Cardiac fibroblast (primary cell): ENCODE measurements around the gene UAP1.
"Not testable (repeated sequence)": the region's sequence is repeated elsewhere in the genome, so short reads cannot be mapped to it uniquely, and the experiment has no call there.

Source experiments
- DNase-seq, 2 donors: peaks; one replicate each; pipeline versions ENCODE4 v3.0.0 to v3.0.0-alpha.2; 2010; ENCODE audit warnings: low read depth in 2 of 2
- H3K4me3 ChIP-seq, 2 donors: replicated peaks in 1 of 2; 1 replicate in 1 of 2; 2 replicates in 1 of 2; pipeline ENCODE4 v1.5.1; 2011; ENCODE audit warnings: low read depth in 2 of 2, low read length in 2 of 2, mild to moderate bottlenecking in 2 of 2, moderate library complexity in 1 of 2
- CTCF ChIP-seq: IDR thresholded peaks from one replicate; pipeline ENCODE4 v1.5.1; 2011; ENCODE audit warnings: low read depth, mild to moderate bottlenecking, low read length, inconsistent platforms

UAP1 gene

GRCh38 chr1:162562470-162562828, 927 bp downstream of the UAP1 start:
- peak overlapping the region; percentile 92 to 94 for H3K4me3 ChIP-seq
- TF ChIP-seq CTCF = no peak
- peak; percentile 75 to 83 for DNase-seq

GRCh38 chr1:162564762-162565218, 3.3 kb downstream of the UAP1 start:
- DNase-seq = peak; percentile 21 to 30
- TF ChIP-seq CTCF = no peak
- H3K4me3 ChIP-seq = peak overlapping the region in 1 of 2 donors; percentile 19

GRCh38 chr1:162565460-162565859, 3.9 kb downstream of the UAP1 start:
- H3K4me3 ChIP-seq = no peak overlapping the region
- TF ChIP-seq CTCF = no peak
- DNase-seq = no peak

GRCh38 chr1:162566870-162567269, 5.3 kb downstream of the UAP1 start:
- no peak for DNase-seq
- TF ChIP-seq CTCF = no peak
- no peak overlapping the region for H3K4me3 ChIP-seq

GRCh38 chr1:162568802-162569201, 7.3 kb downstream of the UAP1 start:
- no peak overlapping the region for H3K4me3 ChIP-seq
- DNase-seq = no peak
- TF ChIP-seq CTCF = no peak

- no peak overlapping the region for H3K4me3 ChIP-seq
- TF ChIP-seq CTCF = no peak
- DNase-seq = no peak
Observed at GRCh38 chr1:162570718-162571117, 9.2 kb downstream of the UAP1 start.

- not testable (repeated sequence) for DNase-seq, H3K4me3 ChIP-seq
Observed at GRCh38 chr1:162571121-162571520, 9.6 kb downstream of the UAP1 start.
